Activated CD8-positive, alpha-beta T cell treated with anti-CD3 and anti-CD28 coated beads, Interleukin-2, amount 10 ng/mL, durations not matched to agents 7 days and 5 days (primary cell): ENCODE measurements around the gene YIPF7. TPM values are rescaled to one million over a fixed set of nuclear protein-coding genes. Genes with fewer than 3 reads are reported as not detected.

Experiments
- ATAC-seq: fragments of 150-1000 bp; cut with Tn5 transposase; one replicate; pipeline ENCODE4 v1.10.0; 2021; ENCODE audit warnings: moderate library complexity
- CTCF ChIA-PET: fragments of 350-600 bp; sonication (Branson Sonifier 250); formaldehyde crosslinking; loops from one replicate; lab custom pipeline; 2021; ENCODE audit warnings: antibody characterized with exemption; lab: Charles Lee
- POLR2A ChIA-PET: fragments of 350-600 bp; sonication (Branson Sonifier 250); formaldehyde crosslinking; loops from one replicate; lab custom pipeline; 2021; ENCODE audit warnings: antibody characterized with exemption; lab: Charles Lee
- DNase-seq: peaks from one replicate; pipeline ENCODE4 v3.0.0-alpha.2; 2020
- H3K27ac Mint-ChIP-seq: one replicate; pipeline ENCODE4 v1.8.0; 2021; ENCODE audit warnings: mild to moderate bottlenecking, mixed read lengths
- H3K27me3 Mint-ChIP-seq: one replicate; pipeline ENCODE4 v1.8.0; 2021; ENCODE audit warnings: low read depth, mixed read lengths
- H3K36me3 Mint-ChIP-seq: one replicate; pipeline ENCODE4 v1.8.0; 2021; ENCODE audit warnings: low read depth, mixed read lengths
- H3K4me1 Mint-ChIP-seq: one replicate; pipeline ENCODE4 v1.8.0; 2021; ENCODE audit warnings: low read depth, mixed read lengths
- H3K4me3 Mint-ChIP-seq: one replicate; pipeline ENCODE4 v1.8.0; 2021; ENCODE audit warnings: mild to moderate bottlenecking, mixed read lengths
- H3K9me3 Mint-ChIP-seq: one replicate; pipeline ENCODE4 v1.8.0; 2022; ENCODE audit warnings: mixed read lengths; ENCODE audit not compliant: insufficient read depth
- total RNA-seq, 2 experiments: library from RNA; stranded (reverse); gene quantifications; one replicate each; pipeline ENCODE4 v1.2.3, GENCODE V29; 2021

Gene YIPF7
- total RNA-seq, 2 experiments from 2014 or later: not detected

DNA sequence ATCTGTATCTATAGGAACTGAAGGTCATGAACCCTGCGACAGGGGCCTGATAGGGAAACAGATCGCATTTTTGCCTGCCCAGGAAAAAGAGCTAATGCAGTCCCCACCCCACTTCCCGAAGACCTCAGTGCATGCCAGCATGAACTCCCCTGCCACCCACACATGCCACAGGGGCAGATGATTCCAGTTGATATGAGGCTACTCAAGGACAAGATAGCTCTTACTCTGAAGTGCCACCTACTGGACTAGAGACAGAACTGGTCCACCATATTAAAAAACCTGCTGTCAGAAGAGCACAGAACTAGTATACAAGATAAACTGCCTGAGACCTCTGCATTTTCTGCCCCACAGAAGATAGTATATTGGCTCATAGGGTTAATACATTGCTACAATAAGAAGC, 68.0 kb downstream of the YIPF7 start:
- DNase-seq (no peak), ATAC-seq (no peak)
- Mint-ChIP-seq H3K9me3 (peaks cover 4% of the 10 kb centered on the region), H3K4me3 (no peak overlapping the region), H3K27ac (no peak overlapping the region), H3K27me3 (no peaks in the 10 kb centered on the region), H3K36me3 (no peaks in the 10 kb centered on the region), H3K4me1 (no peaks in the 10 kb centered on the region)
- ChIA-PET POLR2A (no interaction called here), CTCF (no interaction called here)

DNA sequence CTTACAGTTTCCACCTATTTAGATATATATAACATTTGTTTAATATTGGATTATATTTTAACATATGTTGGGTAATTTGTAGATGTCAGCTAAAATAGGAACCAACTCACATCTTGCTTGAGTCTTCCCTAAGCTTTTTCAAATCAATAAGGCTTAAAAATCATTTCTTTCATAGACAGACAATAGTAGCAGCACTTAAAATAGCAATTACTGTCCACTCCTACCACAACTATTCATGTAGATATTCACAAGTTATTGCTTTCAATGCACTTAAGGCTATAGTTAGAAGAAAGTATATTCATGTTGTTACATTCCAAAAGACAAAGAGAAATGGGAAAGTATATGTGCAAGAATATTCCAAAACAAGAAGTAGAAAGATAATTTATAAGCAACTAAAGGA, 71.2 kb downstream of the YIPF7 start:
- no peak for ATAC-seq
- no peak for DNase-seq
- ChIA-PET CTCF (no interaction called here), POLR2A (no interaction called here)
- H3K36me3 Mint-ChIP-seq: no peaks in the 10 kb centered on the region
- no peak overlapping the region for H3K4me3 Mint-ChIP-seq
- H3K9me3 Mint-ChIP-seq: peaks cover 4% of the 10 kb centered on the region
- no peaks in the 10 kb centered on the region for H3K27me3 Mint-ChIP-seq
- no peak overlapping the region for H3K27ac Mint-ChIP-seq
- H3K4me1 Mint-ChIP-seq: no peaks in the 10 kb centered on the region

DNA sequence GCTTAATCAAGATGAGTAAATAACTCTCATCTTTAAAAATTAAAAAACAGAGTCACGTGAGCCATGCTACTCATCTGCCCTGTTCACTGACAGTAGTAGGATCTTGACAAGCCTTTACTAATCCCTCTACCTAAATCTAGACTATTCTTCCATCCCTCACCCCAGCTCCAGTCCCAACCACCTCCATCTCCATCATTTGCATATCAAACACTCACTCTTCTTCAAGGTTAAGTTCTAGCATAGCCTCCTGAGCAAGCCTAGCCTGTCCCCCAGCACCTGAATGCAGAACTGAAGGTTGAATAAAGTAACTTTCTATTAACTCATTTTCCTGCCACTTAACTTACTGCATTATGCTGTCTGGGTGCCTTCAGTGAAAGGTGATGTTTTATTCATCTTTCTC, 72.5 kb downstream of the YIPF7 start:
- Mint-ChIP-seq H3K4me1 (no peaks in the 10 kb centered on the region), H3K9me3 (no peaks in the 10 kb centered on the region), H3K4me3 (no peak overlapping the region), H3K27ac (no peak overlapping the region), H3K36me3 (no peaks in the 10 kb centered on the region), H3K27me3 (no peaks in the 10 kb centered on the region)
- ATAC-seq: no peak
- DNase-seq: no peak
- POLR2A ChIA-PET: no interaction called here
- CTCF ChIA-PET: no interaction called here

Other genes with a start within 250 kb of the YIPF7 start
- gene KCTD8, start 202.8 kb downstream of the YIPF7 start, total RNA-seq: not detected
- 10 to 100 TPM; 22.9 to 26.0 TPM for gene GUF1, start 26.8 kb upstream of the YIPF7 start, total RNA-seq
- 10 to 100 TPM; 11.5 to 12.5 TPM for gene GNPDA2, start 74.9 kb upstream of the YIPF7 start, total RNA-seq